ENCODE measurements around the gene OR52L1.

Gene OR52L1

GRCh38 chr11:5983443-5983842, 3.3 kb downstream of the OR52L1 start:
- TF ChIP-seq GATA2 (IDR thresholded peaks at IDR 0.05; ENCODE audit: low read depth, low read length) = no peak
- no peak for TF ChIP-seq GATA3 (IDR thresholded peaks at IDR 0.05; ENCODE audit: low read depth, low read length)

- no peak for TF ChIP-seq GATA3 (IDR thresholded peaks at IDR 0.05; ENCODE audit: low read depth, low read length)
- TF ChIP-seq GATA2 (IDR thresholded peaks at IDR 0.05; ENCODE audit: low read depth, low read length) = no peak
Measured at GRCh38 chr11:5973530-5973929, 13.3 kb downstream of the OR52L1 start.

GRCh38 chr11:5968394-5968793, 18.4 kb downstream of the OR52L1 start, which contains the start of gene OR56A5:
Gene OR56A5 (minus strand): TSS chr11:5968494. CDS start chr11:5968494, 0 bp downstream.
- TF ChIP-seq GATA2 (IDR thresholded peaks at IDR 0.05; ENCODE audit: low read depth, low read length) = no peak
- no peak for TF ChIP-seq GATA3 (IDR thresholded peaks at IDR 0.05; ENCODE audit: low read depth, low read length)

- TF ChIP-seq GATA2 (IDR thresholded peaks at IDR 0.05; ENCODE audit: low read depth, low read length) (no peak), GATA3 (IDR thresholded peaks at IDR 0.05; ENCODE audit: low read depth, low read length) (no peak)
Measured at GRCh38 chr11:5967708-5968107, 19.1 kb downstream of the OR52L1 start.

- TF ChIP-seq GATA3 (IDR thresholded peaks at IDR 0.05; ENCODE audit: low read depth, low read length) (no peak), GATA2 (IDR thresholded peaks at IDR 0.05; ENCODE audit: low read depth, low read length) (no peak)
Measured at GRCh38 chr11:5966958-5967357, 19.8 kb downstream of the OR52L1 start.

- TF ChIP-seq GATA3 (IDR thresholded peaks at IDR 0.05; ENCODE audit: low read depth, low read length) = no peak
- TF ChIP-seq GATA2 (IDR thresholded peaks at IDR 0.05; ENCODE audit: low read depth, low read length) = no peak
Measured at GRCh38 chr11:5955586-5955985, 31.2 kb downstream of the OR52L1 start.

- TF ChIP-seq GATA3 (IDR thresholded peaks at IDR 0.05; ENCODE audit: low read depth, low read length) = no peak
- TF ChIP-seq GATA2 (IDR thresholded peaks at IDR 0.05; ENCODE audit: low read depth, low read length) = no peak
Measured at GRCh38 chr11:5941951-5942350, 44.8 kb downstream of the OR52L1 start, which contains the start of gene OR56A3. Gene OR56A3 (plus strand): TSS chr11:5942251. CDS start chr11:5947347, 5,096 bp downstream.

GRCh38 chr11:5940748-5941147, 46.0 kb downstream of the OR52L1 start:
- TF ChIP-seq GATA3 (IDR thresholded peaks at IDR 0.05; ENCODE audit: low read depth, low read length) = no peak
- TF ChIP-seq GATA2 (IDR thresholded peaks at IDR 0.05; ENCODE audit: low read depth, low read length) = no peak

- no peak for TF ChIP-seq GATA2 (IDR thresholded peaks at IDR 0.05; ENCODE audit: low read depth, low read length)
- TF ChIP-seq GATA3 (IDR thresholded peaks at IDR 0.05; ENCODE audit: low read depth, low read length) = no peak
Measured at GRCh38 chr11:5938603-5938965, 48.2 kb downstream of the OR52L1 start.

- TF ChIP-seq GATA2 (IDR thresholded peaks at IDR 0.05; ENCODE audit: low read depth, low read length) = no peak
- no peak for TF ChIP-seq GATA3 (IDR thresholded peaks at IDR 0.05; ENCODE audit: low read depth, low read length)
Measured at GRCh38 chr11:5937868-5938602, 48.8 kb downstream of the OR52L1 start.

All from SH-SY5Y (cell line).